PC-3 (cell line): ENCODE data around the gene MTF1.

Source experiments
- CTCF ChIP-seq: fragments of 300-600 bp; sonication (generic); conservative IDR thresholded peaks from 2 replicates; pipeline ENCODE4 v1.5.1; 2017; ENCODE audit warnings: antibody characterized with exemption, low read depth, mild to moderate bottlenecking, low read length
- EZH2 ChIP-seq: fragments of 300-600 bp; sonication (generic); IDR thresholded peaks from one replicate; pipeline ENCODE4 v1.6.1; 2017; ENCODE audit warnings: antibody characterized with exemption, mild to moderate bottlenecking, low read length; ENCODE audit not compliant: unreplicated experiment
- EZH2phosphoT487 ChIP-seq: fragments of 300-600 bp; sonication (generic); IDR thresholded peaks from 2 replicates; pipeline ENCODE4 v1.6.1; 2018; ENCODE audit warnings: mild to moderate bottlenecking, antibody characterized with exemption, low read length, borderline replicate concordance

- TF ChIP-seq CTCF: peak; percentile 52
- TF ChIP-seq EZH2: no peak
- TF ChIP-seq EZH2phosphoT487: no peak
These were observed 16.4 kb upstream of the MTF1 start for GRCh38 chr1:37875833-37876232.
